SH-SY5Y (cell line): ENCODE data around the gene RAPGEF1.

Source experiments
- GATA2 ChIP-seq: IDR thresholded peaks from 2 replicates; pipeline ENCODE4 v1.6.1; 2011; ENCODE audit warnings: mild to moderate bottlenecking, low read depth, low read length
- GATA3 ChIP-seq: IDR thresholded peaks from 2 replicates; pipeline ENCODE4 v1.6.1; 2011; ENCODE audit warnings: low read depth, mild to moderate bottlenecking, low read length, moderate library complexity

DNA sequence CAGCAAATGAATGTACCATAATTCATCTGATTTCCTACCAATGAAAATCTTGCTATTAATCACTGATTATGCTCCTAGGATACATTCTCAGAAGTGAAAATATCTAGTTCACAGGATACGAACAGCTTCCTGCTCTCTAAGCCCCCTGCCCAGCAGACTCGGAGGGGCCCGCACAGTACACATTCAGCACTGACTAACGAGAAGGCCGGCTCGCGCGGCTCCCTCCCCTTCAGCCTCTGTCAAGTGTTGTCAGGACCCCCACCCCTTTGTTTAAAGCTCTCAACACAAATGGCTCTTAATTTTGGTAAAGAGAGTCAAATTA, 112.6 kb downstream of the RAPGEF1 start:
- TF ChIP-seq GATA2 (no peak), GATA3 (no peak)
